Stimulated activated CD4-positive, alpha-beta T cell treated with anti-CD3 and anti-CD28 coated beads, Interleukin-12 subunit alpha, Interleukin-12 subunit beta, amount 100 ng/mL, for 24 hours (primary cell): Measurements from ENCODE around the gene NR2F1.

Source experiments
- DNase-seq, 2 experiments: peaks; one replicate each; pipeline ENCODE4 v3.0.0-alpha.2; 2020; ENCODE audit warnings: low read depth in 2 of 2

Gene NR2F1

GRCh38 chr5:93577854-93578812 lies 4.9 kb upstream of the NR2F1 start:
- no peak for DNase-seq

GRCh38 chr5:93578813-93579691 lies 4.0 kb upstream of the NR2F1 start:
- no peak for DNase-seq

DNA sequence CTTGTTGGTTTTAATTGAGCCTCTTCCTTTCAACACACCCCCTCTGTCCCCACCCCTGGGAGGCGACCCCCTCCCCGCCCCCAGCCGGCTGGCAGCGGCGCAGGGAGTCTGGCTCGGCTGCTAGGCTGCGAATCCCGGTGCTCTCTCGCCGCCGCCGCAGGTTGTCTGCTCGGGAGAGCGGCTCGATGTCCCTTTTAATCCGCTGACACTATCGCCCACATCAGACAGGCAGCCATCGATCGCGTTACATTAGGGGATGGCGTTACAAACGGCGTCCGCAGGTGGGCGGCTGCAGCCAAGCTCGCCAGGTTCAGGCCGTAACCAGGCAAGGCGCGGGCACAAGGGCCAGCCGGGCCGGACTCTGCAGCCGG lies 3.3 kb upstream of the NR2F1 start:
- no peak for DNase-seq

DNA sequence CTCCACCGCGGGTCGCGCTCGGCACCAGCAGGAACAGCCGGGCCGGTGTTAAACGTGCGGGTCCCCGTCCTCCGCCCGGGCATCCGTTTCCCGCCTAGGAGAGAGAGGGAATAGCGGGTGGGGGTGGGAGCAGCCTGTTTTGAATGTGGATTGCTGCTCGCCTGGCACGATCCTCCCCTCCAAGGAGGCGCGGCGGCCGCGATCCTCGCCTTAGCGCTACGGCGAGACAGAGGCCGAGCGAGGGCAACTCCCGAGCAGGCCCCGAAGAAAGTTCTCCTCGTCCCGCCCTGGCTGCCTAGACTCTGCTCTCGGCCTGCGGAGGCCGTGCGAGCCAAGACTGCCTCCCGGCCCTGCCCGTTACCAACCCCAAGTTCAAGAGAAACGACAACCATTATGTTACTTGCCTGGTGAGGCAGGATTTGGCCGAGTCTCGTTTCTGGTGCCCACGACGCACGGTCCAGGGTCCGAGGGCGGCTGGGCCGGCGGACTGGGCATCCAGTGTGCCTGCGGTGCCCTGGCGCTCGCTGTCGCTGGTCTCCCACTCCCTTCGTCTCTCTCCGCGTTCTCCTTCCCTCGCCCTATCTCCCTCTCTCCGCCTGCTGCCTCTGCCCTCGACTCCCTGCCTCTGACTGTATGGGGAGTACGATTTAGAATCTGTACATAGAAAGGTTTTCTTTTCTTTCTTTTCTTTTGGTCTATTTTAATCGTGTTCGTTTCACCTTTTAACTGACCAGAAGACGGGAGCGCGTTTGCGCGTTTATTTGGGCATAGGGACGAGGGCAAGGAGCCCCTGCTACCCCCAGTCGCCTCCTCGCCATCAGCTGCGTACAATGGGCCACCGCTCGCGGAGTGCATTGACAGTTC lies 2.7 kb upstream of the NR2F1 start:
- no peak for DNase-seq

GRCh38 chr5:93580927-93581445 lies 2.0 kb upstream of the NR2F1 start, which contains the start of gene NR2F1-AS1:
TSS of gene NR2F1-AS1 (minus strand) at chr5:93581219.
- DNase-seq: no peak

GRCh38 chr5:93582167-93582462 lies 907 bp upstream of the NR2F1 start:
- DNase-seq: no peak

DNA sequence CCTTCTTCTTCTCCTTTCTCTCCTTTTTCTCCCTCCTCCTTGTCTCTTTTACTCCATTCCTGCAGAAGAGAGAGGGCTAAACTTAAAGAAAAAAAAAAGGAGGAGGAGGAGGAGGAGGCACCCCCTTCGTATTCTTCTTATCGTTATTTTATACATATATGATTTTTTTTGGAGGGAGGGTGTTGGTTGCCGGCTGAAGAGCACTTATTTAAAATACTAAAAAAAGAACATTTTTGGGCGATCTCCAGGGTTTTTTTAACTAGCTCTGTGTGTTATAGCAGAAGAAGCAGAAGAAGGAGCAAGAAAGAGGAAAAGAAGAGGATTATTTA lies 381 bp downstream of the NR2F1 start:
- DNase-seq: no peak

DNA sequence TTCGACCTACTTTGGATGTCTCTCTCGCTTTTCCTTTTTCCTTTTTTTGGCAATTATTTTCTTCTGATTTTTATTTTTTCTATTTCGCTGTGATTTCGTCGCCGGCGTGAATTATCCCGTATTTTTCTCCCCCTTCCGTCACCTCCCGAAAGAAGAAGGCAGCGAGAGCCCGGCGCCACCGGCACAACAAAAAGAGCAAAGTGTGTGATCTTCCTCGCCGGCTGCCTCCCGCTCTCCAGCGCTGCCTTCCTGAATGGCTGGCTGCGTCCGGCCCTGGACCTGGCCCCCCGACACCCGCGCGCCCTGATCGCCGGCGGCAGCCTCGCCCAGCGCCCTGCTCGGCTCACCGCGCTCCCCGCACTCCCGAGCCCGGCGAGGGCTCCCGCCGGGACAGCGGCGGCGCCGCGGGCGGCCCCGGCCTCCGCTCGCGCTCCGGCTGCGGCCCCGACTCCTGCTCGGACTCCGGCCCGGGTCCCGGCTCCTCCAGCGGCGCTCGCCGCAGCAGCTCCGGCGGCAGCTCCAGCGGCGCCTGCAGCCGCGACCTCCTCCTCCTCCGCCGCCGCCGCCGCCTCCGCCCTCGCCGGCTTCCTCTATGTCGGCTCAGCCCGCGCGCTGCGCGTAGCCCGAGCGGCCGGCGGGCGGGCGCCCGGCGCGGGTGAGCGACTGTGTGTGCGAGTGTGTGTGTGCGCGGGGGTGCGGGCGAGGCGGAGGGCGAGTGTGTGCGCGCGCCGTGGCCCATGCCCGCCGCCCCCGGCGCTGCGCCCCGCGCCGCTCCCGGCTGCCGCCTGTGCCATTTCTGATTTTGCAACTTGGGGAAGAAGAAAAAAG lies 960 bp downstream of the NR2F1 start:
- no peak for DNase-seq

- DNase-seq: no peak
Observed at GRCh38 chr5:93584596-93585040, 1.6 kb downstream of the NR2F1 start.

DNA sequence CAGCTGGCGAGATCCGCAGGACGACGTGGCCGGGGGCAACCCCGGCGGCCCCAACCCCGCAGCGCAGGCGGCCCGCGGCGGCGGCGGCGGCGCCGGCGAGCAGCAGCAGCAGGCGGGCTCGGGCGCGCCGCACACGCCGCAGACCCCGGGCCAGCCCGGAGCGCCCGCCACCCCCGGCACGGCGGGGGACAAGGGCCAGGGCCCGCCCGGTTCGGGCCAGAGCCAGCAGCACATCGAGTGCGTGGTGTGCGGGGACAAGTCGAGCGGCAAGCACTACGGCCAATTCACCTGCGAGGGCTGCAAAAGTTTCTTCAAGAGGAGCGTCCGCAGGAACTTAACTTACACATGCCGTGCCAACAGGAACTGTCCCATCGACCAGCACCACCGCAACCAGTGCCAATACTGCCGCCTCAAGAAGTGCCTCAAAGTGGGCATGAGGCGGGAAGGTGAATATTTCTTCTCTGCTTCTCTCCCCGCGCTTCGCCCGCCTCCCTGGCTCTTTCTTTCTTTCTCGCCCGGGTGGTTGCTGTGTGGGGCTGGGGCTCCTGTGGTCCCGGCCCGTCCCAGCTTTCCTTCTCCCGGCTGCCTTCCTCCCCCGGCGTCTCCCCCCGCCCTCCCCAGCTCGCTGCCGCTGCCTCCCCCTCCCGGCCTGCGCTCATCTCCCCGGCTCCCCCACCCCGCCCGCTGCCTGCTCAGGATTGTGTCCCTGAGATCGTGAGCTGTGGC lies 2.2 kb downstream of the NR2F1 start:
- DNase-seq: no peak

- DNase-seq: no peak
Observed at GRCh38 chr5:93585767-93586385, 2.9 kb downstream of the NR2F1 start.

DNA sequence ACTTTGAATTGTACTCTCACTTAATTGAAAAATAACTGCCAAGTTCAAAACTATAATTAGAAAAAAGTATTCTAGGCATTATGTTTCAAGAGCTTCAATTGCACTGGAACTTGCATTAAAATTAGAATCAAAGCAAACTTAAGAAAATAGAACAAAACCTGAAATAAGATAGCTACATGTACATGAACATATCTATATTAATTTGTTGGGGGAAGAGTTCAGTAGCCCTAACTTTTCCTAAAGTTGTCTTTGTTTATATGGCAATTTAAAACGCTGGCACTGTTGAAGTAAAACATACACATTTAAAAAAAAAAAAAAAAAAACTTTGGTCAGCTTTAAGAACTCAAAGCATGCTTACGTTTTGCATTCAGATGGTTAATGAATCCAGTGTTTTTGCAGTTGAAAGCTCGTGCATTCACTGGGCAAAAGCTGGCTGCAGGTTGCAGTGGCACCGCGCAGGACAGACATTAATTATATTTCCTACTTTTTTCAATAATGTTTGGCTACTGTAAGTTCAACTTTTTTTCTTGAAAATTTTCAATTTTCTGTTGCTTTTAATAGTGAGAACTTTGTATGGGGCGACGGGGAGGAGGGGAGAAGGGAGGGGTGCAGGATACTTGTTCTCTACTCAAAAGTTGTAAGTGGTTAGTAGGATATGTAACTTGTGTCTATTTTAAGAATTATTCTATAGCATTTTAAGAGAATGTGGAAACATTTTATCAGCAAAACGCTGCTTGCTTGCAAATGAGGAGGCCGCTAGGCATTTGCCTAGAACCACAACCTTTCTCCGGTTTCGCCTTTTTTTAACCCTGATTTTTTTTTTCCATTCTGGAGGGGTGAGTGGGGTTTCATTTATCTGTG lies 3.9 kb downstream of the NR2F1 start:
- no peak for DNase-seq

GRCh38 chr5:93587597-93588351 lies 4.8 kb downstream of the NR2F1 start:
- no peak for DNase-seq

- DNase-seq: no peak
Observed at GRCh38 chr5:93588352-93589151, 5.5 kb downstream of the NR2F1 start.

DNA sequence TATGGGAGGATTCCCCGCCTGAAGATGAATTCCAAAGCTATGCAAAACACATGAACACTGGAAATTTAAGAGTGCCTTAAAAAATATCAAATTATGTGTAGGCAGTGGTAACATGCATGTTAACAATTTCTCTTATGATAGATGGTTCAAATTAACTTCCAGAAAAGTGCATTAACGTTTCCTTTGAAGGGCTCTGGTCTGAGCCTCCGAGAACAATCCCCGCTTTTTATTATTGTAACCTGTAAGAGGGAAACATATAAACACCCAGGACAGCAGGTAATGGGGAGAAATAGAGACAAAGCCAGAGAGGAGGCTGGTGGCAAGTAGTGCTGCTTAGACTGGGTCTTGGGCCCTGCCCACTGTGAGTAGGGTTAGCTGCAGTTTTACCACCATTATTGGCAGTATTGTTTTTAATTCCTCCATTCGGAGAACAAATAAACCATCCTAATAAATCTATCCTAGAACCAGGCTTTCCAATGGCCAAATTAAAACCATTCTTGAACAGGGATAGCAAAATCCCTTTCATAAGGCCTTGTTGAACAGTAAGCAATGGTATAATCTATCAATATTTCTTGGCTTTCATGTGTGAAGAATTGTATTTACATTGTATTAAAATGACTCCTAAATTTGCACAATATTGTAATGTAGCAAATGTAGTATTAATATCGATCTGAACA lies 6.3 kb downstream of the NR2F1 start:
- DNase-seq: no peak

GRCh38 chr5:93589829-93590215 lies 6.8 kb downstream of the NR2F1 start:
- no peak for DNase-seq

DNA sequence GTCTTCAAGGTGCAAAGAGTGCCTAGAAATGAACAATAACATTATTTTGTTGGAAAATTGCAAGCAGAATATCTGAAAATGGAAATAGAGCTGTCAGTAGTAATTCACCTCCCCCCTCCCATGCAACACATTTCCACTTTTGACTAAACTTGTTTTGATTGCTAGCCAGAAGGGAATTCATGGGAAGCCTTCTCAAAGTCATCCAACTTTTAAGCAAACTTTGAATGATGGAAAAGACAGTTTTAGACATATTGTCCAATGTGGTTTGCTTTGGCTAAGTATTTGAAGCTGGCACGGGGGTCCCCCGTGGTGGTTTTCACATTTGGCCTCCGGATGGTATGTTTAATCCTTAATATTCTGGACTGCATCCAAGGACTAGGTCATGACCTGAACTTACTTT lies 7.5 kb downstream of the NR2F1 start:
- no peak for DNase-seq
